GM23338 (cell line): ENCODE results near the gene MFNG.

Experiments
- CREB1 ChIP-seq: fragments of 250-450 bp; sonication (Bioruptor Pico); IDR thresholded peaks from 2 replicates; pipeline ENCODE4 v1.5.0; 2020; ENCODE audit warnings: low read depth, mild to moderate bottlenecking, moderate library complexity
- CTCF ChIP-seq, 2 experiments: fragments of 200-600 bp in 1 of 2; sonication (generic) in 1 of 2; conservative IDR thresholded peaks; 2 replicates each; pipeline versions ENCODE4 v1.5.1 to v1.6.1; 2016 to 2017; ENCODE audit warnings: antibody characterized with exemption in 2 of 2, low read depth in 2 of 2, mild to moderate bottlenecking in 2 of 2, moderate library complexity in 1 of 2
- ETS1 ChIP-seq: IDR thresholded peaks from 2 replicates; pipeline ENCODE4 v1.6.1; 2016; ENCODE audit warnings: antibody characterized with exemption
- EZH2 ChIP-seq: fragments of 200-600 bp; sonication (generic); IDR thresholded peaks from one replicate; pipeline ENCODE4 v1.8.0; 2017; ENCODE audit warnings: antibody characterized with exemption, mild to moderate bottlenecking, low read depth; ENCODE audit not compliant: unreplicated experiment
- EZH2phosphoT487 ChIP-seq: fragments of 200-600 bp; sonication (generic); IDR thresholded peaks from one replicate; pipeline ENCODE4 v1.8.1; 2018; ENCODE audit warnings: antibody characterized with exemption; ENCODE audit not compliant: unreplicated experiment
- JUNB ChIP-seq: IDR thresholded peaks from one replicate; pipeline ENCODE4 v1.6.1; 2016; ENCODE audit warnings: antibody characterized with exemption; ENCODE audit not compliant: unreplicated experiment
- NANOG ChIP-seq: IDR thresholded peaks from 2 replicates; pipeline ENCODE4 v1.6.1; 2016; ENCODE audit warnings: antibody characterized with exemption, borderline replicate concordance
- POLR2AphosphoS5 ChIP-seq: IDR thresholded peaks from 2 replicates; pipeline ENCODE4 v1.6.1; 2016; ENCODE audit warnings: antibody characterized with exemption, low read depth
- REST ChIP-seq: IDR thresholded peaks from one replicate; pipeline ENCODE4 v1.6.1; 2018; ENCODE audit warnings: antibody characterized with exemption; ENCODE audit not compliant: unreplicated experiment
- STAT1 ChIP-seq: IDR thresholded peaks from one replicate; pipeline ENCODE4 v1.6.1; 2016; ENCODE audit warnings: antibody characterized with exemption; ENCODE audit not compliant: unreplicated experiment
- ZNF114 ChIP-seq: fragments of 250-450 bp; sonication (Bioruptor Pico); IDR thresholded peaks from 2 replicates; pipeline ENCODE4 v1.5.0; 2020; ENCODE audit warnings: mild to moderate bottlenecking, moderate library complexity
- ZNF331 ChIP-seq: fragments of 250-450 bp; sonication (Bioruptor Pico); IDR thresholded peaks from 2 replicates; pipeline ENCODE4 v1.5.0; 2020; ENCODE audit warnings: low read depth, mild to moderate bottlenecking, moderate library complexity
- ZNF462 ChIP-seq: fragments of 250-450 bp; sonication (Bioruptor Pico); IDR thresholded peaks from 2 replicates; pipeline ENCODE4 v1.5.0; 2020; ENCODE audit warnings: mild to moderate bottlenecking, moderate library complexity

- TF ChIP-seq CTCF (conservative IDR thresholded peaks at IDR 0.05; ENCODE audit: low read depth in 2 of 2) (no peak), EZH2phosphoT487 (no peak), NANOG (no peak), REST (peak; percentile 89), ZNF331 (CRISPR knock-in tag) (no peak), EZH2 (no peak), POLR2AphosphoS5 (no peak), CREB1 (CRISPR knock-in tag) (no peak), ZNF114 (CRISPR knock-in tag) (no peak), JUNB (no peak), ETS1 (no peak), STAT1 (no peak), ZNF462 (CRISPR knock-in tag) (no peak)
Observed at GRCh38 chr22:37462983-37463382, 23.2 kb downstream of the MFNG start.
